Measurements from ENCODE around the gene MYH15.

DNA sequence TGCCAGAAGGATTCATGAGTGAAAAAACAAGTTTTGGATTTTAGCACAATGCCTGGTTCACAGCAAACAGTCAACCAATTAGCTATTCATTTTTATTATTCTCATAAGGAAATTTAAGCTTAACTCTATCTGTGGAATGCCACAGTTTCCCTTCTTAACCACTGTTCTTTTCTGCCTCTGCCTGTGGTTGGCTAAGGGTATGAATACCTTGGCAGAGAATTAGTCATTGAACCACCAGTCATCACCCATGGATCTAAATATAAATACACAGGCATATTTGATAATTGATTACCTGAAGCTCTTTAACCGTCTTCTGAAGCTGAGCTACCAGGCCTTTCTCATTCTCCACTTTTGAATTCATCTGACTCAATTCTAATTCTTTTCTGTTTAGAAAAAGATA is 79.9 kb downstream of the MYH15 start:
- TF ChIP-seq, protein P1, sequence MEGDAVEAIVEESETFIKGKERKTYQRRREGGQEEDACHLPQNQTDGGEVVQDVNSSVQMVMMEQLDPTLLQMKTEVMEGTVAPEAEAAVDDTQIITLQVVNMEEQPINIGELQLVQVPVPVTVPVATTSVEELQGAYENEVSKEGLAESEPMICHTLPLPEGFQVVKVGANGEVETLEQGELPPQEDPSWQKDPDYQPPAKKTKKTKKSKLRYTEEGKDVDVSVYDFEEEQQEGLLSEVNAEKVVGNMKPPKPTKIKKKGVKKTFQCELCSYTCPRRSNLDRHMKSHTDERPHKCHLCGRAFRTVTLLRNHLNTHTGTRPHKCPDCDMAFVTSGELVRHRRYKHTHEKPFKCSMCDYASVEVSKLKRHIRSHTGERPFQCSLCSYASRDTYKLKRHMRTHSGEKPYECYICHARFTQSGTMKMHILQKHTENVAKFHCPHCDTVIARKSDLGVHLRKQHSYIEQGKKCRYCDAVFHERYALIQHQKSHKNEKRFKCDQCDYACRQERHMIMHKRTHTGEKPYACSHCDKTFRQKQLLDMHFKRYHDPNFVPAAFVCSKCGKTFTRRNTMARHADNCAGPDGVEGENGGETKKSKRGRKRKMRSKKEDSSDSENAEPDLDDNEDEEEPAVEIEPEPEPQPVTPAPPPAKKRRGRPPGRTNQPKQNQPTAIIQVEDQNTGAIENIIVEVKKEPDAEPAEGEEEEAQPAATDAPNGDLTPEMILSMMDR (IDR thresholded peaks at IDR 0.05 in 4 of 5, conservative IDR thresholded peaks at IDR 0.05 in 1 of 5) = no peak
- no peak for TF ChIP-seq POLR2A (IDR thresholded peaks at IDR 0.05)

All from gastrocnemius medialis (tissue), 4 donors.